Measurements from ENCODE around the gene ADCY4. TPM values are rescaled to one million over a fixed set of nuclear protein-coding genes. Genes with fewer than 3 reads are reported as not detected.
A peak's percentile ranks its signal among the peaks of the same experiment; 100 is the strongest.

The ADCY4 gene
- total and polyA plus RNA-seq, 2 of the 8 experiments (the other 6 are each of a cell fraction or from before 2014, with no cell fraction given): 0.27 to 0.35 TPM

DNA sequence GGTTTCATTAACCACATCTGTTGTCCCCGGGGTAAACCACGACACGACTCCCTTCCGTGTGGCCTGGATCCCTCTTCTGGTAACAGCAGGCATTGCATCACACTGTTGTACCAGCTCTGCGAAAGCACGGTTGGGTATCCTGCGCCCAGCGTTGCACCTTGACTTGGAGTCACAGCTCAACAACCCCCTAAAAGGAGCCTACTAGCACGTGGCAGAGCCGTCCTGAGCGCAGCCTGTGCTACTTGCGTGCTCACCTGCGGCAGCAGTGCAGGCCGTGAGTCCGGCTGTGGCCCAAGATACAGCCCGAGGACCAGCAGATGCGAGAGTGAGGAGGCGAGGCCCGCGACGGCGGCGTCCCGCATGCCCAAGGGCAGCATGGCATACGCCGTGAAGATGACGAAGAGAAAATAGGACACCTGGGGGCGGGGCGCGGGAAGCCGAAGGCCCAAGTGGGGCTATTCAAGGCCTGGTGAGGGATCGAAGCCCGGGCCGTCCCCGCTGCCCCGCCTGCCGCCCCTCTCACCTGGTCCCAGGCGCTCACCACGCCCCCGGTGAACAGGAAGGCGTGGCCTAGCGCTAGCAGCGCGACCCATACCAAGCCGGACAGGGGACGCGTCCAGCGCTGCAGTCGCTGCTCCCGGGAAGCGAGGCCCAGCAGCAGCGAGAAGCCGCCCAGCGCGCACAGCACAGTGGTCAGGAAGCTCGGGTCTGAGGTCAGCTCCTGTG is 2.4 kb downstream of the ADCY4 start:
- H4K5ac ChIP-seq (ENCODE audit: insufficient read length, low read depth, low read length): no peak overlapping the region
- peak overlapping the region; percentile 100 for H2BK15ac ChIP-seq (ENCODE audit: low read length)
- peak overlapping the region; percentile 32 to 62 (median 52) for H3K4me3 ChIP-seq (ENCODE audit: extremely low read depth in 1 of 4, insufficient read depth in 2 of 4, low read depth in 3 of 4, low read length in 4 of 4)
- FAIRE-seq (peak; percentile 78), DNase-seq (ENCODE audit: low read depth in 1 of 2, low spot score in 2 of 2) (peak; percentile 34 to 89)
- H4K20me1 ChIP-seq (replicated peaks in 1 of 2; ENCODE audit: control insufficient read depth in 1 of 2, insufficient read depth in 2 of 2, low read length in 2 of 2): peaks cover 0 to 2% of the 10 kb centered on the region in 2 experiments
- H3K4ac ChIP-seq (replicated peaks; ENCODE audit: insufficient read length, low read depth, low read length): no peak overlapping the region
- peak overlapping the region; percentile 99 for H2BK12ac ChIP-seq (ENCODE audit: low read depth, low read length)
- no peak overlapping the region for H3K56ac ChIP-seq (replicated peaks; ENCODE audit: insufficient read length, low read depth, low read length)
- peak overlapping the region; percentile 74 for H2BK120ac ChIP-seq (replicated peaks; ENCODE audit: low read depth, low read length)
- H2AFZ ChIP-seq (ENCODE audit: low read length): peak overlapping the region; percentile 97
- H3K4me2 ChIP-seq (ENCODE audit: insufficient read depth in 1 of 2, low read depth in 2 of 2, low read length in 2 of 2): peak overlapping the region; percentile 76 to 98
- H3K4me1 ChIP-seq (replicated peaks in 1 of 4; ENCODE audit: control insufficient read depth in 3 of 4, insufficient read depth in 4 of 4, low read length in 3 of 4): peaks cover 0 to 16% (median 9%) of the 10 kb centered on the region in 4 experiments; a peak in 5 of 7 replicates
- H3K9me3 ChIP-seq (ENCODE audit: insufficient read depth in 2 of 2, low read depth in 1 of 2, low read length in 1 of 2): no peaks in the 10 kb centered on the region
- peak overlapping the region; percentile 87 for H4K91ac ChIP-seq (replicated peaks; ENCODE audit: insufficient read length, low read length)
- no peak overlapping the region for H3K14ac ChIP-seq (ENCODE audit: insufficient read length)
- peak overlapping the region; percentile 81; the same call in 1 of the 2 replicates for H4K8ac ChIP-seq (ENCODE audit: extremely low read depth, insufficient read depth, low read length)
- POLR2A ChIA-PET (ENCODE audit: partially characterized antibody): interaction anchor here (1.0 to 5.8 kb wide), 11 partner anchors 14 to 109 kb away, joined by 3 to 46 read pairs (median 4); partner anchors contain the start of genes CBLN3, KHNYN and TINF2
- H3K79me1 ChIP-seq (ENCODE audit: low read depth, low read length): no peaks in the 10 kb centered on the region
- no peaks in the 10 kb centered on the region for H3K79me2 ChIP-seq (ENCODE audit: control insufficient read depth in 1 of 2, insufficient read depth in 2 of 2, low read length in 2 of 2)
- peaks cover 39 to 85% (median 59%) of the 10 kb centered on the region in 4 experiments for H3K27me3 ChIP-seq (replicated peaks in 1 of 4; ENCODE audit: control insufficient read depth in 3 of 4, extremely low read depth in 1 of 4, insufficient read depth in 3 of 4, low read length in 3 of 4)
- peak overlapping the region in 1 of 4 experiments; percentile 4; a peak in 1 of 7 replicates for H3K9ac ChIP-seq (replicated peaks in 1 of 4; ENCODE audit: extremely low read depth in 1 of 4, low read depth in 3 of 4, low read length in 3 of 4)
- no peak overlapping the region for H2AK5ac ChIP-seq (ENCODE audit: low read depth, low read length)
- H3K18ac ChIP-seq (ENCODE audit: extremely low read depth, low read length): peak overlapping the region; percentile 83
- WGBS, 2 experiments (ENCODE audit: extremely low coverage in 1 of 2, insufficient coverage in 1 of 2, insufficient read length in 1 of 2, insufficient replicate concordance in 2 of 2, low coverage in 1 of 2, low lambda C conversion rate in 2 of 2, missing lambda C conversion rate in 1 of 2): 4% methylated on average over 45 of the region's 56 CpGs; no CpG with 5 or more reads in 1 of the 2 experiments
- H3K27ac ChIP-seq (ENCODE audit: low read depth, low read length): no peak overlapping the region
- H3K36me3 ChIP-seq (ENCODE audit: control insufficient read depth in 2 of 4, insufficient read depth in 4 of 4, low read length in 3 of 4): no peaks in the 10 kb centered on the region
- no peak overlapping the region for H3K23ac ChIP-seq (ENCODE audit: insufficient read length)
- peak overlapping the region; percentile 96; the same call in 1 of the 2 replicates for H2BK20ac ChIP-seq (ENCODE audit: low read length)
- H2BK5ac ChIP-seq (ENCODE audit: low read depth, low read length): peak overlapping the region; percentile 80; the same call in 1 of the 2 replicates
- H3K23me2 ChIP-seq (ENCODE audit: low read depth, low read length): peaks cover 18% of the 10 kb centered on the region
- CTCF ChIA-PET (ENCODE audit: partially characterized antibody): interaction anchor here (0.6 to 27.8 kb wide), 34 partner anchors 9 to 733 kb away, joined by 3 to 664 read pairs (median 4); partner anchors contain the start of genes CBLN3, CHMP4A, CIDEB and EMC9
- 0 out of 2 replicates have a peak, but pooled peaks have one; percentile 8 for TF ChIP-seq TBP (IDR thresholded peaks at IDR 0.05; ENCODE audit: low read depth, low read length)
- TF ChIP-seq BCL11A (IDR thresholded peaks at IDR 0.05; ENCODE audit: low read depth in 2 of 2, low read length in 2 of 2): no peak
- 0 out of 4 replicates have a peak, but pooled peaks of 1 of the 2 experiments have one; percentile 43 for TF ChIP-seq HDAC2 (IDR thresholded peaks at IDR 0.05; ENCODE audit: borderline replicate concordance in 1 of 2, low read depth in 2 of 2, low read length in 2 of 2)
- peak; percentile 50 to 54 for TF ChIP-seq RAD21 (IDR thresholded peaks at IDR 0.05 in 1 of 2, conservative IDR thresholded peaks at IDR 0.05 in 1 of 2; ENCODE audit: low read depth in 2 of 2, low read length in 2 of 2)
- TF ChIP-seq, protein P1, sequence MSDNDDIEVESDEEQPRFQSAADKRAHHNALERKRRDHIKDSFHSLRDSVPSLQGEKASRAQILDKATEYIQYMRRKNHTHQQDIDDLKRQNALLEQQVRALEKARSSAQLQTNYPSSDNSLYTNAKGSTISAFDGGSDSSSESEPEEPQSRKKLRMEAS (IDR thresholded peaks at IDR 0.05): peak; percentile 97
- TF ChIP-seq SIRT6 (IDR thresholded peaks at IDR 0.05; ENCODE audit: low read length): no peak
- TF ChIP-seq CEBPB (IDR thresholded peaks at IDR 0.05; ENCODE audit: low read depth, low read length): peak; percentile 90
- no peak for TF ChIP-seq MAFK (IDR thresholded peaks at IDR 0.05; ENCODE audit: low read depth, low read length)
- TF ChIP-seq KDM4A (IDR thresholded peaks at IDR 0.05; ENCODE audit: low read depth, low read length, severe bottlenecking): peak; percentile 85
